ENCODE data around the gene AHSA1. TPM values are rescaled to one million over a fixed set of nuclear protein-coding genes. Genes with fewer than 3 reads are reported as not detected.

AHSA1 gene
- total RNA-seq, 4 donors from 2014 or later, result 49.4 to 111 (median 93.2) TPM

- H3K27ac ChIP-seq, result peak overlapping the region; percentile 60 to 100 (median 98)
- 1% methylated on average over 15 to 17 of the region's 29 CpGs for WGBS, 2 donors
- intact Hi-C loops (cut with DNase I), result loop anchor here (5.0 kb wide), 1 partner anchor 94 kb away; no protein-coding TSS in a partner anchor
- TF ChIP-seq CTCF (IDR thresholded peaks at IDR 0.05) (no peak), POLR2A (IDR thresholded peaks at IDR 0.05) (no peak)
- H3K4me1 ChIP-seq, result peaks cover 19 to 22% of the 10 kb centered on the region in 2 donors
- H3K9me3 ChIP-seq, result no peaks in the 10 kb centered on the region
- no peaks in the 10 kb centered on the region for H3K27me3 ChIP-seq
- peak; percentile 10 to 15 for DNase-seq
- peaks cover 35 to 39% of the 10 kb centered on the region in 2 donors for H3K36me3 ChIP-seq
- peak overlapping the region; percentile 84 to 98 (median 91) for H3K4me3 ChIP-seq (replicated peaks in 1 of 3)
Observed at GRCh38 chr14:77458249-77458950, 507 bp downstream of the AHSA1 start.

DNA sequence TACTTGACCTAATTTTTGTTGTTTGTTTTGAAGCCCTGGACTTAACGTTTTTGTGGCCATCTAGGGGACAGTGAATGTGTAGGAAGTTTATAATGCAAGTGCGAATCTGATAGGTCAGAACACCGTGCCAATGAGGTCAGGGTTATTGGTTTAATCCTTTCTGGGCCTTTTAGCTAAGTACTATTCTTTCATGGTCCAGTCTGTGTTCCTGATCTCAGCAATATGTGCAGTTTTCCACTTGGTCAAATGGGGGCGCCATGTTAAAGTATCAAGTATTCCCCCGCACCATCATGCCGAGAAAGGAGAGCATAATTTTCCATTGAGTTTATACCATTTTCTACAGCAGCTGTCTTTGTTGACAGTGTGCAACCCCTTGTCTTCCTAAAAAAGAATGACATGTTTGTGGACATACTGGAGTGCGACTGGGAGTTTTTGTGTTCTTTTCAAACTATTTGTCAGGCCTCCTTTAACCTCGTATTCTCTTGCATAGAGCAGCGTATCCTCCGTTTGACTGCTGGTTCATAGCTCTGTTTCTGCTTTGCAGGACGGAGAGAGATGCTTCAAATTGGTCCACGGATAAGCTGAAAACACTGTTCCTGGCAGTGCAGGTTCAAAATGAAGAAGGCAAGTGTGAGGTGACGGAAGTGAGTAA lies 1.3 kb downstream of the AHSA1 start:
- intact Hi-C loops (cut with DNase I), result loop anchor here (5.0 kb wide), 1 partner anchor 93 kb away; no protein-coding TSS in a partner anchor
- H3K9me3 ChIP-seq, result no peaks in the 10 kb centered on the region
- 34 to 37% methylated on average over 13 of the region's 13 CpGs for WGBS, 2 donors
- peak overlapping the region in 2 of 3 donors; percentile 91 to 98 for H3K4me3 ChIP-seq (replicated peaks in 1 of 3)
- H3K27me3 ChIP-seq, result no peaks in the 10 kb centered on the region
- DNase-seq, result peak; percentile 46 to 56
- H3K27ac ChIP-seq, result peak overlapping the region in 1 of 3 donors; percentile 100
- peaks cover 43 to 47% of the 10 kb centered on the region in 2 donors for H3K36me3 ChIP-seq
- peak in 4 of 6 experiments; percentile 32 to 40 (median 36) for TF ChIP-seq CTCF (IDR thresholded peaks at IDR 0.05)
- TF ChIP-seq POLR2A (IDR thresholded peaks at IDR 0.05), result no peak
- H3K4me1 ChIP-seq, result peaks cover 19 to 22% of the 10 kb centered on the region in 2 donors

DNA sequence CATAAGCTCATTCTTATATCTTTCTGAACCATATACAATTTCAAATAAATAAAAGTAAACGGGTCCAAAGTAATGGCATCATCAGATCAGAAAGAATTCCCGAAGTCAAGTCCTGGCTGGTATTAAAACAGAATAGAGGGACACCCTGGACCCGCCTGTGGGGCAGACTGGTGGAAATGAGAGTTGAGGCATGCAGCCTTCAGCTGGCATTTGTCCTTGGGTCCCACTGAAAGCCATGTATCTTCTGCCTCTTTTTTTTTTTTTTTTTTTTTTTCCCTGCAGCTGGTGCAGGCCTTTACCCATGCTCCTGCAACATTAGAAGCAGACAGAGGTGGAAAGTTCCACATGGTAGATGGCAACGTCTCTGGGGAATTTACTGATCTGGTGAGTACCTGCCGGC lies 9.9 kb downstream of the AHSA1 start:
- WGBS, 2 donors, result 88 to 97% methylated on average over 5 of the region's 5 CpGs
- intact Hi-C loops (cut with DNase I), result no loop called here
- peaks cover 64 to 68% of the 10 kb centered on the region in 2 donors for H3K36me3 ChIP-seq

GRCh38 chr14:77469067-77469505 lies 11.2 kb downstream of the AHSA1 start:
- TF ChIP-seq POLR2A (IDR thresholded peaks at IDR 0.05) (no peak), CTCF (IDR thresholded peaks at IDR 0.05) (no peak)
- Histone ChIP-seq H3K27me3 (no peaks in the 10 kb centered on the region), H3K4me3 (replicated peaks in 1 of 3) (no peak overlapping the region), H3K9me3 (no peaks in the 10 kb centered on the region), H3K36me3 (peaks cover 51 to 55% of the 10 kb centered on the region in 2 donors), H3K27ac (no peak overlapping the region), H3K4me1 (no peaks in the 10 kb centered on the region)
- no peak for DNase-seq
- intact Hi-C loops (cut with DNase I), result no loop called here
- 86 to 96% methylated on average over 14 of the region's 14 CpGs for WGBS, 2 donors

More for the DNA sequence above, 9.9 kb downstream of the AHSA1 start:
- TF ChIP-seq CTCF (IDR thresholded peaks at IDR 0.05) (no peak), POLR2A (IDR thresholded peaks at IDR 0.05) (no peak)
- Histone ChIP-seq H3K4me3 (replicated peaks in 1 of 3) (no peak overlapping the region), H3K27ac (no peak overlapping the region), H3K9me3 (no peaks in the 10 kb centered on the region), H3K27me3 (no peaks in the 10 kb centered on the region), H3K4me1 (no peaks in the 10 kb centered on the region)
- DNase-seq, result no peak

DNA sequence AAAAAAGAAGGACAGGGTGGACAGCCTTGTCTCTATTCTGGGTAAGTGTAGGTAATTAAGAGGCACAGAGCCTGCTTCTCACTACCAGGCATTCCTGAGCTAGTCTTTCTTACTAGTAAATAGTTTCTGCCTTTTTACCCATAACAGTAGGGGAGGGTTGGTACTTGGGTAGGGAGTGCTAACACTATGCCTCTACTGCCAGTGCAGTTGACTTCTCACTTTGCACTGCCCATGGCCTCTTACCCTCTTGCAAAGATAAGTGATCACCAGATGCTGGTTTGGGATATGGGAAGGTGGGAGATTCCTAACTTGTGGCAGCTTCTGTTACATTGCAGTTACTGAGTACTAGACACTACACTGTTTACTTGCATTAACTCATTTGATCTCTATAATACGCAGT lies 11.6 kb downstream of the AHSA1 start:
- H3K27ac ChIP-seq, result no peak overlapping the region
- no peak for DNase-seq
- no peaks in the 10 kb centered on the region for H3K9me3 ChIP-seq
- peaks cover 46 to 51% of the 10 kb centered on the region in 2 donors for H3K36me3 ChIP-seq
- no peak for TF ChIP-seq CTCF (IDR thresholded peaks at IDR 0.05)
- H3K4me1 ChIP-seq, result no peaks in the 10 kb centered on the region
- no peak overlapping the region for H3K4me3 ChIP-seq (replicated peaks in 1 of 3)
- intact Hi-C loops (cut with DNase I), result no loop called here
- 92 to 96% methylated on average over 1 of the region's 1 CpG for WGBS, 2 donors
- H3K27me3 ChIP-seq, result no peaks in the 10 kb centered on the region

Data from thyroid gland (tissue), 4 donors.